Skeletal muscle tissue (tissue), 4 donors: ENCODE results near the gene CCDC6. TPM values are rescaled to one million over a fixed set of nuclear protein-coding genes. Genes with fewer than 3 reads are reported as not detected.

Experiments used
- H3K27ac ChIP-seq: one replicate; pipeline ENCODE4 v1.7.0; 2013; ENCODE audit warnings: mild to moderate bottlenecking, low read depth, low read length, inconsistent platforms
- H3K27me3 ChIP-seq, 3 donors: one replicate each; pipeline ENCODE4 v1.7.0; 2013; ENCODE audit warnings: low read length in 3 of 3; ENCODE audit not compliant: control insufficient read depth in 3 of 3, insufficient read depth in 3 of 3
- H3K36me3 ChIP-seq, 3 donors: one replicate each; pipeline ENCODE4 v1.7.0; 2013; ENCODE audit warnings: low read length in 3 of 3; ENCODE audit not compliant: control insufficient read depth in 3 of 3, insufficient read depth in 3 of 3
- H3K4me1 ChIP-seq, 3 donors: one replicate each; pipeline ENCODE4 v1.7.0; 2013; ENCODE audit warnings: low read length in 3 of 3, mild to moderate bottlenecking in 3 of 3; ENCODE audit not compliant: control insufficient read depth in 3 of 3, insufficient read depth in 3 of 3
- H3K4me3 ChIP-seq, 3 donors: one replicate each; pipeline ENCODE4 v1.7.0; 2013; ENCODE audit warnings: low read length in 3 of 3
- H3K9ac ChIP-seq, 3 donors: one replicate each; pipeline ENCODE4 v1.7.0; 2013; ENCODE audit warnings: low read length in 3 of 3, mild to moderate bottlenecking in 3 of 3, moderate library complexity in 2 of 3, low read depth in 1 of 3
- H3K9me3 ChIP-seq, 3 donors: one replicate each; pipeline ENCODE4 v1.7.0; 2013; ENCODE audit warnings: low read length in 3 of 3; ENCODE audit not compliant: control insufficient read depth in 3 of 3
- total RNA-seq: library from RNA; depleted of rRNA; stranded (reverse); fragments of >200 nt; gene quantifications from one replicate; pipeline ENCODE4 v1.2.3, GENCODE V29; 2014
- donor health status: Osteomylitis.

The CCDC6 gene
- total RNA-seq, 1 donor from 2014 or later = 24.5 TPM

- Histone ChIP-seq H3K27me3 (no peaks in the 10 kb centered on the region), H3K9ac (no peak overlapping the region), H3K4me3 (no peak overlapping the region), H3K27ac (no peak overlapping the region), H3K36me3 (peaks cover 0 to 6% (median 4%) of the 10 kb centered on the region in 3 donors), H3K9me3 (no peaks in the 10 kb centered on the region), H3K4me1 (peaks cover 8 to 18% (median 13%) of the 10 kb centered on the region in 3 donors)
Observed at GRCh38 chr10:59829024-59829423, 77.3 kb downstream of the CCDC6 start.

- Histone ChIP-seq H3K9ac (no peak overlapping the region), H3K9me3 (no peaks in the 10 kb centered on the region), H3K4me3 (no peak overlapping the region), H3K36me3 (no peaks in the 10 kb centered on the region), H3K27ac (no peak overlapping the region), H3K27me3 (no peaks in the 10 kb centered on the region), H3K4me1 (peaks cover 8 to 29% (median 13%) of the 10 kb centered on the region in 3 donors)
Observed at GRCh38 chr10:59825932-59826331, 80.4 kb downstream of the CCDC6 start.

GRCh38 chr10:59823751-59824150, 82.6 kb downstream of the CCDC6 start:
- no peaks in the 10 kb centered on the region for H3K27me3 ChIP-seq
- H3K4me3 ChIP-seq = no peak overlapping the region
- H3K9me3 ChIP-seq = no peaks in the 10 kb centered on the region
- no peak overlapping the region for H3K9ac ChIP-seq
- no peaks in the 10 kb centered on the region for H3K36me3 ChIP-seq
- peaks cover 8 to 25% (median 13%) of the 10 kb centered on the region in 3 donors for H3K4me1 ChIP-seq
- no peak overlapping the region for H3K27ac ChIP-seq

- Histone ChIP-seq H3K27ac (no peak overlapping the region), H3K9me3 (no peaks in the 10 kb centered on the region), H3K27me3 (no peaks in the 10 kb centered on the region), H3K9ac (no peak overlapping the region), H3K4me1 (peaks cover 8 to 23% (median 10%) of the 10 kb centered on the region in 3 donors), H3K4me3 (no peak overlapping the region), H3K36me3 (no peaks in the 10 kb centered on the region)
Observed at GRCh38 chr10:59823111-59823510, 83.2 kb downstream of the CCDC6 start.

- Histone ChIP-seq H3K9me3 (no peaks in the 10 kb centered on the region), H3K27ac (no peak overlapping the region), H3K4me3 (no peak overlapping the region), H3K27me3 (no peaks in the 10 kb centered on the region), H3K4me1 (peaks cover 2 to 14% (median 2%) of the 10 kb centered on the region in 3 donors), H3K36me3 (no peaks in the 10 kb centered on the region), H3K9ac (no peak overlapping the region)
Observed at GRCh38 chr10:59820471-59820870, 85.9 kb downstream of the CCDC6 start.

- Histone ChIP-seq H3K9ac (no peak overlapping the region), H3K36me3 (no peaks in the 10 kb centered on the region), H3K4me1 (peaks cover 0 to 14% (median 2%) of the 10 kb centered on the region in 3 donors), H3K27me3 (no peaks in the 10 kb centered on the region), H3K27ac (no peak overlapping the region), H3K4me3 (no peak overlapping the region), H3K9me3 (no peaks in the 10 kb centered on the region)
Observed at GRCh38 chr10:59819683-59820082, 86.7 kb downstream of the CCDC6 start.

- no peak overlapping the region for H3K4me3 ChIP-seq
- no peaks in the 10 kb centered on the region for H3K27me3 ChIP-seq
- H3K9me3 ChIP-seq = no peaks in the 10 kb centered on the region
- no peaks in the 10 kb centered on the region for H3K36me3 ChIP-seq
- H3K27ac ChIP-seq = no peak overlapping the region
- no peak overlapping the region for H3K9ac ChIP-seq
- peaks cover 0 to 14% (median 2%) of the 10 kb centered on the region in 3 donors for H3K4me1 ChIP-seq
Observed at GRCh38 chr10:59819265-59819664, 87.1 kb downstream of the CCDC6 start.

GRCh38 chr10:59817773-59818172, 88.6 kb downstream of the CCDC6 start:
- H3K4me1 ChIP-seq = peaks cover 0 to 5% (median 2%) of the 10 kb centered on the region in 3 donors

GRCh38 chr10:59814878-59815277, 91.5 kb downstream of the CCDC6 start:
- Histone ChIP-seq H3K4me3 (no peak overlapping the region), H3K9me3 (no peaks in the 10 kb centered on the region), H3K4me1 (peaks cover 0 to 2% (median 0%) of the 10 kb centered on the region in 3 donors), H3K27me3 (no peaks in the 10 kb centered on the region), H3K9ac (no peak overlapping the region), H3K27ac (no peak overlapping the region), H3K36me3 (peaks cover 13 to 18% (median 13%) of the 10 kb centered on the region in 3 donors)

More at GRCh38 chr10:59817773-59818172, 88.6 kb downstream of the CCDC6 start:
- H3K27ac ChIP-seq = no peak overlapping the region
- H3K4me3 ChIP-seq = no peak overlapping the region
- no peak overlapping the region for H3K9ac ChIP-seq
- no peaks in the 10 kb centered on the region for H3K36me3 ChIP-seq
- H3K27me3 ChIP-seq = no peaks in the 10 kb centered on the region
- no peaks in the 10 kb centered on the region for H3K9me3 ChIP-seq

- Histone ChIP-seq H3K36me3 (peaks cover 13 to 23% (median 17%) of the 10 kb centered on the region in 3 donors), H3K27ac (no peak overlapping the region), H3K9ac (no peak overlapping the region), H3K4me1 (peaks cover 11 to 17% (median 14%) of the 10 kb centered on the region in 3 donors), H3K4me3 (no peak overlapping the region), H3K27me3 (no peaks in the 10 kb centered on the region), H3K9me3 (no peaks in the 10 kb centered on the region)
Observed at GRCh38 chr10:59812519-59813122, 93.7 kb downstream of the CCDC6 start.
